GM19455 (cell line): Measurements from ENCODE around the gene CUEDC1.
"Not testable (repeated sequence)": the region's sequence is repeated elsewhere in the genome, so short reads cannot be mapped to it uniquely, and the experiment has no call there.

ENCODE experiments used
- ATAC-seq: cut with Tn5 transposase; IDR thresholded peaks from one replicate; pipeline ENCODE4 v1.9.1; 2021; ENCODE audit not compliant: unreplicated experiment

The CUEDC1 gene

GRCh38 chr17:57959929-57960328, 4.7 kb upstream of the CUEDC1 start:
- ATAC-seq, result no peak

DNA sequence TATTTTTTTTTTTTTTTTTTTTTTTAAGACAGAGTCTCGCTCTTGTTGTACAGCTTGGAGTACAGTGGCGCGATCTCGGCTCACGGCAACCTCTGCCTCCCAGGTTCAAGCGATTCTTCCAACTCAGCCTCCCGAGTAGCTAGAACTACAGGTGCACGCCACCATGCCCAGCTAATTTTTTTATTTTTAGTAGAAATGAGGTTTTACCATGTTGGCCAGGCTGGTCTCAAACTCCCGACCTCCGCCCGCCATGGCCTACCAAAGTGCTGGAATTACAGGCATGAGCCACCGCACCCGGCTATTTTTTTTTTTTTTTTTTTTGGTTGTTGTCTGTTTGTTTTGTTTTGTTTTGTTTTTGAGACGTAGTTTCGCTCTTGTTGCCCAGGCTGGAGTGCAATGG, 3.2 kb upstream of the CUEDC1 start:
- not testable (repeated sequence) for ATAC-seq

DNA sequence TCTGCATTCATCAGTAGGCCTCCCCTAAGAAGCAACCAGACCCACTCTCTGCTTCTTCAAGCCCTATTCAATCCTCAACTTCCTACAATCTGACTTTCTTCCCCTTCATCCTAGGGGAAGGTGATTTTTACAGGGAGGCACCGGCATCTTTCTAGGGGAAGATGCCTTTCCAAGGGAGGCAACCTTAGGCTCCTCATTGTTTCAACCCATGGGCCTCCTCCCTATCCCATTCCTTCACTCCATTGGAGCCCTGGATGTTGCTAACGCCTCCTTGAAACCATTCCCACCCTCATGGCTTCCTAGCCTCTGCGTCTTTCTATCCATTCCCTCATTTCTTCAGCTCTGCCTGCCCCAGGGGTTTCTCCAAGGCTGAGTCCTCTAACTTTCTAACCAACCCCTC, 2.7 kb upstream of the CUEDC1 start:
- ATAC-seq, result no peak

DNA sequence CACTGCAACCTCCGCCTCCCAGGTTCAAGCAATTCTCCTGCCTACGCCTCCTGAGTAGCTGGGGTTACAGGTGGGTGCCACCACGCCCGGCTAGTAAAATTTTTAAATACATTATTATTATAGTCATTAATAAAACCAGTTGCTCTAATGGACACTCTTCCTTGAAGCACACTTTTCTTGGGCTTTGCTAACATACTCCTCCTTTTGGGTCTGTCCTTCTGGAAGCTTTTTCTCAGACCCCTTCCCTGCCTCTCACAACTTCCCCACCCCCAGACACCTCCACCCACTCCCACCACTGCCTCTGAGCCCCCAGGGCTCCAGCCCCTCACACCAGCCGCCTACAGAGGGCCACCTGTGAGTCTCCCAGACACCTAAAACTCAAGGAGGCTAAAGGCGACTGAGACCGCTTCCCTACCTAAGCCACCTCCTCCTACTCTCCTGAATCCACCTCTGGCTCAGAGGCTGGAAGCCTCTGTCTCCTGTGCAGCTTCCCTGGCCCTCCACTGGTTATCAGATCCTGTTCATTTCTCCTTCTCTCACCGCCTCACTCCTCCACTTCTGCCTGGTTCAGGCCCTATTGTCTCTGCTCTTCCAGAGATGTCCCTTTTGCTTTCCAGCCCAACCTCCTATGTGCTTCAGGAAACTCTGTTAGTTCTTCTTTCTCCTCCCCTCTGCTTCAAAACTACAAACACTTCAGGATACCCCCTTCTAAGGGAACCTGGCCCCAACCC, 2.1 kb upstream of the CUEDC1 start:
- no peak for ATAC-seq

DNA sequence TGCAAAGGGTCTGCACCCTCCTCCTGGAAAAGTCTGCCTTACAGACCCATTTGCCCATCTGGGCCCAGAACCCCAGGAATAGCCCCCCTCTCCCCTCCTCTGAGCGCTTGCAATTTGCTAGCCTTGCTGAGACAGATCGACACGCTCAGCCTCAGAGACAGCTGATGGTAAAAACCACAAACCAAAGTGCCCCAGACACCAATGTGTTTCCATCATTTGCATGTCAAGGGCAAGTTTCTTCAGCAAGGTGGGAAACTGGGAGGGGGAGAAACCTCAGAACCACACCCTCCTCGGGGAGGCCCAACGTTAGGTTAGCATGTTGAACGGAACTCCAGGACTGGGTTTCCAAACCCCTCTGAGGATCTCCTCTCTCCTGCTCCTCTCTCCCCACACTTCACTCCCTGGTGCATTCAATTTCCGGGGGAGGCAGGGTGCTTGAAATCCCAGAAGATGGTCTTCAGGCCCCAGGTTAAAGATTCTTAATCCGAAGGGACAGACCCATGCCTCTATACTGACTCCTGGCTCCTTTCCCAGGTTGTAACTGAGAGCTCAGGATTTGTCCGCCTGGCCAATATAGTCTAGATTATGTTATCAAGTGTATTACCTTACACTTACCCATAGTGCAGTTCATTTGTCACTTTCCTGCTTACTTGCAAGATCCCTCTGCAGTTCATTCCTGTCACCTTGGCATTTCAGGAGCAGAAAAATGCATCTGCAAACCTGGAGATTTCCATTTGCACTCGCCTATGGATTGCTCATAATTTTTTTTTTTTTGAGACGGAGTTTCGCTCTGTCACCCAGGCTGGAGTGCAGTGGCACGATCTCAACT, 1.3 kb upstream of the CUEDC1 start:
- peak; percentile 54 for ATAC-seq

DNA sequence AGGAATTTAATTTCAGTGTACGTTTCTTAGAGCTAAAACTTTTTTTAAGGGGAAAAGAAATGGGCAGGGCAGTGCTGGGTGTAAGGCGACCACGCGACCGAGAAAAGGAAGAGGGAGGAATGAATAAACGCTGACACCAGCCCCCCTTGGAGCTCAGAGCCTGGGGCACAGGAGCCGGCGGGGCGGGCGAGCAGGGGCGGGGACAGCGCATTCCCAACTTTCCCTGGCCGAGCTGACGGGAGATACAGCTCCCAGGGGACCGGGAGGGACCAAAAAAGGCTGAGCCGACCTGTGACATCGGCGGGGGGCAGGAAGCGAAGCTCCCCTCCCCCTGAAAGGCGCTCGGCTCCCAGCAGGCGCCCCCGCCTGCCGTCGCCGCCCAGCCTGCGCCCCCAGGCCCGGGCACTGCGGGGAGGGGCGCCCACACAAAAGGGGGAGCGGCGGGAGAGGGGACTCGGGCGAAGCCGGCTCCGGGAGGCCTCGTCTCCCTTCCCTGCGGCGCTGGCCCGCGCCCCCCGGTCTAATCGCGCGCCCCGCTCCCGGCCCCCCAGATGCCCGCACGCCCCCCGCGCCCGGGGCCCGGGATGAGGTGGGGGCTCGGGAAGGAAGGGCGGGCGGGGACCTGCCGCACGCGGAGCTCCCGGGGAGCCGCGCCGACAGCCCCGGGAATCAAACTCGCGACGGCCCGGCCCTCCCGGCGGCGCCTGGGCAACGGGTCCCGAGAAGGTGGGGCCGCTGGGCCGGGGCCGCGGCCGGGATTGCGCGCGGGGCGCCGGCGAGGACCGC, 622 bp downstream of the CUEDC1 start:
- ATAC-seq, result peak; percentile 14

GRCh38 chr17:57953705-57954396, 1.4 kb downstream of the CUEDC1 start:
- no peak for ATAC-seq

- no peak for ATAC-seq
These were observed 2.0 kb downstream of the CUEDC1 start for GRCh38 chr17:57953219-57953618.

- ATAC-seq, result no peak
These were observed 5.6 kb downstream of the CUEDC1 start for GRCh38 chr17:57949649-57950048.

DNA sequence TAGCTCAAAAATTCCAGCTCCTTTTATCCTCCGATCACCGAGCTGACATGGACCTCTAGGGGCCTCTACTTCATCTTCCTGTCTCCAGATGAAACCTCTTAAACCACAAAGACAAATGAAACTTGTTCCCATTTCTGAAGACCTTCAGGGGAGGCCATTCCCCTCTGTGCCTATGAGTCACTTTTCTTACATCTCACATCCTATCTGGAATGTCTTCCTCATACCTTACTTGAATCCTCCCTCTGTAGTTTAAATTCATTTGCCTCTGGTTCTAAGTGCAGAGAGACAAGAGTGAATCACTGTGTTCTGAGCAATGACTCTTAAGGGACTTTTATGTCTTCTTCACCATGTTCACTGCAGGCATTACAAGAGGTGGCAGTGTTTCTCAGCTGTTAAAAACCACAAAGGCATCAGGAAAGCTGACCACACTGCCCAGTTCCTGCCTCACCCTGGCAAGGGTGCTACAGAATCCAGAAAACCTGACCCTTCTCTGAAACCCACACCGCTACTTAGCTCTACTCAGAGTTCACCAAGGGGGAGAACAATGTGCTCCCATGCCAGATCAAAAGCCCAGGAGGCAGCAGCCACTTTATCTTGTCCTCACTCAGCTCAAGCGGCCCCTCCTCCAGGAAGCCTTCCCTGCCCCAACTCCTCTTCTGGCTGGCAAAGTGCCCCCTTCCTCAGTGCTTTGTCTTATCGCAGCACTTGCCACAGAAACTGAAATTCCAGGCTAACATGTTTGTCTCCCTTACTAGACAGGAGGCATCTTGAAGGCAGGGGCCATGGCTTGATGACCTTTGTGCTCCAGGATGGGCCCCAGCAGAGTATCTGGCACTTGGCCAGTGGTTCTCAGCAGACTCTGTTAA, 6.4 kb downstream of the CUEDC1 start:
- no peak for ATAC-seq

DNA sequence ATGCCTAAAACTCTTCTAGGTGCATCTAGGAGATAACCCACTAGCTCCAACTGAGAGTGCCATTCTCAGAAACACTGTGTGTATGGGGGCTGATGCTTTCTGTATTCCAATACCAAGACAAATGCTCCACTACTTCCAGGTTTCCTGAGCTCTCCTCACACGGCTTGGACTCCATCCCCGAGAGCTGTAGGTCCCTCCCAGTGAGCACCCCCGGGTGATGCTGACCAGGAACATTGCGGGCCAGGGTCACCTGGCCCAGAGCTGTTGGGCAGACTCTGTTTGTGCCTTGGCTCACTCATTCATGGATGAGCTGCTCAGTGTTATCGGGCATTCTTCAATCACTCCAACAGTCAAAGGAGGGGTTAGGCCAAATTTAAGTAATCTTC, 7.0 kb downstream of the CUEDC1 start:
- ATAC-seq, result no peak

GRCh38 chr17:57947369-57947768, 7.8 kb downstream of the CUEDC1 start:
- no peak for ATAC-seq

GRCh38 chr17:57946798-57947358, 8.3 kb downstream of the CUEDC1 start:
- peak; percentile 70 for ATAC-seq

- peak; percentile 24 for ATAC-seq
These were observed 9.0 kb downstream of the CUEDC1 start for GRCh38 chr17:57945996-57946797.

DNA sequence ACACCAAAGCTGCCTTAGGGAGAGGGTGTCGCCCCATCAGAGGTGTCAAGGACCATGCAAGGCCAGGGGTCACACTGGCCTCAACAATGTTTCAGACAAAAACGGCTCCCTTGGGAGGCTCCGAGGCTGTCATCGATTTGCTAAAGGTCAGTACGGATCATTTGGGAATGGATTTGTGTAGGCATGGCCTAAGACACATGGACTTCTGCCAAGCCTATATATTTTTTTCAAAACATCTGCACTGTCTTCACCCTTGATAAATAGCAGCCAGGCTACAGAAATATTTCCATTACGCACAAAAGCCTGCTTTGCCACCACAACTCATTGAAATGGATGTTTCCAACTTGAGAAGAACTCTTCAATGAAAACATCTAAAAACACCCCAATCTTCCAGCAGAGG, 10.3 kb downstream of the CUEDC1 start:
- ATAC-seq, result no peak

GRCh38 chr17:57943645-57944044, 11.6 kb downstream of the CUEDC1 start:
- ATAC-seq, result no peak

DNA sequence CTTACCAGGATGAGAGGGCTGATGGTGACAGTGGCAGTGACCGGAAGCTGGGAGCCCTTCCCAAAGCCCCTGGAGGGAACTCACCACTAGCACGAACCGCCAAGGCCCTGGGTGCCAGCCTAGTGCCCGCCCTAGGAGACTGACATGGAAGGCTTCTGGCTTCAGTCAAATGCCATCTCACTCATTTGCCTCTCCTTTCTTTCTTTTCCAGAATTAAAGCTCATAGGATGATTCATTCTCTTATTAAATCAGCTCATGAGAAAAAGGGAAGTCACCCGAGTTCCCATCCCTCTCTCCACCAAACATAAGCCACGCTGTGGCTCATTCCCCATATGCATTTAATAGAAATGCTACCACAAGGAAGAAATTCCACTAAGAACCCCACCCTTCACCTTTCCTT, 12.1 kb downstream of the CUEDC1 start:
- ATAC-seq, result no peak

DNA sequence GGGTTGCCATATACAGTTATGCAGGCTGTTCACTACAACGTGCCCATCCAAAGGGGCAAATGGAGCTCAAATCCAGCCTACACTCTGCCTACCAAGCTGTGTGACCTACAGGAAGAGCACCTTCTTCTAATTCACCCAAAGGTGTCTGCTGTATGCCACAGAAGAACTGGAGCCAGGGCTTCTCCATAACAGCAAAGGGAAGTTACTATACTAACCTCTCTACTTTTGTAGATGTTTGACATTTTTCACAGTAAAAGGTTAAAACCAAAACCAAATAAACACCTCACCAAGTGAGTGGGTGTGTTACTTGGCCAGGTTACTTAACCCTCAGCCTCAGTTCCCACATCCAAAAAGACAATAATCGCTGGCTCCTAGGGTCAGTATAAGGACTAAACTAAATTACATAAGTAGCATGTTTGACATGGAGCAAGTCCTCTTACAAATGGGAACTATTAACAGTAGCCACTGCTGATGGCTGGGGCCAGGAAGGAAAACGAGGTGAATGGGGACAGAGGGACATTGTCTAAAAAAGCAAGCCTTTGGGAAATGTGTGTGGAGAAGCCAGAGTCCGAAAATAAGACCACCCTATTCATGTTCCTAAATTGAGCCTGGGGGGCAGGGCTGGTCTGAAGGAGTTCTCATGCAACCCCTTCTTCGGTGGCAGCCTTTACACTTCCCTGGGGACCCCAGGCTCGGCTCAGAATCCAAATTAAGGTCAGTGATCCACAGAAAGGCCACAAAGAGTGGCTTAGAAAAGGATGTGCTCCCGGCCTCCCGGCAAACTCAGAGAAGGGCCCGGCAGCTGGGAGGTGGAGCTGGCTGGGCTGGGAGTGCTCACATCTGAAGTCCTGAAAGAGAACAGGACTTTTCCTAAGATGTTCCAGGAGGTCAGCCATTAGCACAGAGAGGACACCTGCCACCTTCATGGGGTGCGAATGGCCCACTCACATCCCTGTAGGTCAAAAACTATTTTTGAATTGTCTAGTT, 13.5 kb downstream of the CUEDC1 start:
- no peak for ATAC-seq
